Endothelial cell of umbilical vein (primary cell): ENCODE results near the gene SREBF1. TPM values are rescaled to one million over a fixed set of nuclear protein-coding genes. Genes with fewer than 3 reads are reported as not detected.

Source experiments
- BruUV-seq: library from RNA; stranded (reverse); fragments of 400-500 nt; replicated peaks from 2 replicates; lab custom pipeline; 2021; lab: Mats Ljungman, UMichigan
- CTCF ChIA-PET: fragments of 300-600, 350-600 bp; sonication (Branson Sonifier 250); formaldehyde crosslinking; loops from one replicate; lab custom pipeline; 2021; ENCODE audit warnings: antibody characterized with exemption, inconsistent platforms; lab: Charles Lee
- POLR2A ChIA-PET: fragments of 300-600, 350-600 bp; sonication (Branson Sonifier 250); formaldehyde crosslinking; loops from one replicate; lab custom pipeline; 2021; ENCODE audit warnings: antibody characterized with exemption, inconsistent platforms; lab: Charles Lee
- DNase-seq: peaks from one replicate; pipeline ENCODE4 v3.0.0-alpha.2; 2011; ENCODE audit warnings: low read depth, low spot score
- FAIRE-seq: peaks from 2 replicates; lab custom pipeline; 2011; peaks lifted over from hg19 to GRCh38; lab: Jason Lieb, UNC
- H2AFZ ChIP-seq: 2 replicates; pipeline ENCODE4 v1.6.0; 2012; ENCODE audit warnings: low read depth, low read length, control low read depth, inconsistent platforms
- H3K27ac ChIP-seq: 2 replicates; pipeline ENCODE4 v1.5.1; 2011; ENCODE audit warnings: low read depth, mild to moderate bottlenecking, control low read depth, low read length, moderate library complexity; ENCODE audit not compliant: insufficient read depth
- H3K27me3 ChIP-seq, 2 experiments: 2 replicates each; pipeline versions ENCODE4 v1.6.0 to v1.6.1; 2011; ENCODE audit warnings: low read length in 2 of 2, mixed read lengths in 1 of 2; ENCODE audit not compliant: control insufficient read depth in 2 of 2, insufficient read depth in 2 of 2
- H3K36me3 ChIP-seq, 2 experiments: 2 replicates in 1 of 2; 3 replicates in 1 of 2; pipeline ENCODE4 v1.5.1; 2011; ENCODE audit warnings: low read length in 2 of 2, mild to moderate bottlenecking in 1 of 2, moderate library complexity in 1 of 2; ENCODE audit not compliant: control insufficient read depth in 2 of 2, insufficient read depth in 2 of 2; ENCODE audit errors: extremely low read depth in 1 of 2
- H3K4me1 ChIP-seq: 3 replicates; pipeline ENCODE4 v1.5.1; 2011; ENCODE audit warnings: mild to moderate bottlenecking, low read length; ENCODE audit not compliant: control insufficient read depth, insufficient read depth; ENCODE audit errors: extremely low read depth
- H3K4me2 ChIP-seq: 2 replicates; pipeline ENCODE4 v1.6.1; 2011; ENCODE audit warnings: low read length, control low read depth, mixed read lengths; ENCODE audit not compliant: insufficient read depth
- H3K4me3 ChIP-seq, 3 experiments: fragments of 200-600 bp in 1 of 3; sonication (generic), shearing (Covaris generic) in 1 of 3; replicated peaks in 1 of 3; 2 replicates each; pipeline ENCODE4 v1.5.1; 2011 to 2016; ENCODE audit warnings: control low read depth in 3 of 3, low read length in 3 of 3, mild to moderate bottlenecking in 2 of 3, inconsistent platforms in 1 of 3, low read depth in 1 of 3, moderate library complexity in 1 of 3; ENCODE audit not compliant: insufficient read depth in 1 of 3
- H3K79me2 ChIP-seq: 2 replicates; pipeline ENCODE4 v1.6.0; 2012; ENCODE audit warnings: low read length, inconsistent platforms; ENCODE audit not compliant: control insufficient read depth, insufficient read depth
- H3K9ac ChIP-seq: replicated peaks from 2 replicates; pipeline ENCODE3; 2011; ENCODE audit warnings: low read length, control low read depth; ENCODE audit not compliant: insufficient read depth; ENCODE audit errors: extremely low read depth
- H3K9me1 ChIP-seq: replicated peaks from 3 replicates; pipeline ENCODE4 v1.6.0; 2011; ENCODE audit warnings: mild to moderate bottlenecking, low read length; ENCODE audit not compliant: control insufficient read depth, insufficient read depth; ENCODE audit errors: extremely low read depth
- H3K9me3 ChIP-seq: replicated peaks from 2 replicates; pipeline ENCODE4 v1.5.1; 2012; ENCODE audit warnings: low read length, inconsistent platforms; ENCODE audit not compliant: control insufficient read depth, insufficient read depth
- H4K20me1 ChIP-seq: replicated peaks from 2 replicates; pipeline ENCODE3; 2011; ENCODE audit warnings: mild to moderate bottlenecking, low read length; ENCODE audit not compliant: control insufficient read depth, insufficient read depth; ENCODE audit errors: extremely low read depth
- EZH2 ChIP-seq: IDR thresholded peaks from 2 replicates; pipeline ENCODE4 v1.6.1; 2012; ENCODE audit warnings: borderline replicate concordance, low read depth, mild to moderate bottlenecking, moderate library complexity, low read length, inconsistent platforms; ENCODE audit not compliant: severe bottlenecking
- FOS ChIP-seq: IDR thresholded peaks from 2 replicates; pipeline ENCODE4 v1.6.1; 2011; ENCODE audit warnings: mild to moderate bottlenecking, low read length, moderate library complexity, borderline replicate concordance; ENCODE audit not compliant: insufficient read depth
- GATA2 ChIP-seq: IDR thresholded peaks from 2 replicates; pipeline ENCODE4 v1.7.0; 2011; ENCODE audit warnings: low read depth, mild to moderate bottlenecking, moderate library complexity, mixed read lengths, low read length; ENCODE audit not compliant: insufficient read length, insufficient read depth
- MAX ChIP-seq: IDR thresholded peaks from 2 replicates; pipeline ENCODE4 v1.6.1; 2011; ENCODE audit not compliant: insufficient read depth, insufficient read length
- MYC ChIP-seq: IDR thresholded peaks from one replicate; pipeline ENCODE4 v1.6.1; 2011; ENCODE audit warnings: mild to moderate bottlenecking, low read depth, low read length
- POLR2A ChIP-seq: IDR thresholded peaks from 2 replicates; pipeline ENCODE4 v1.6.1; 2012; ENCODE audit warnings: low read depth, mild to moderate bottlenecking, control low read depth, low read length
- POLR2AphosphoS5 ChIP-seq: IDR thresholded peaks from 2 replicates; pipeline ENCODE4 v1.6.1; 2012; ENCODE audit warnings: low read depth, mild to moderate bottlenecking, control low read depth, low read length, moderate library complexity; ENCODE audit not compliant: insufficient read depth
- dilution Hi-C: fragments of 300-500 bp; cut with MboI; formaldehyde crosslinking; loops from one replicate; pipeline ENCODE4 v1.15.0; 2019; ENCODE audit warnings: low sequenced_read_pairs; ENCODE audit not compliant: extremely low pct_ligation_motif_present
- intact Hi-C: fragments of 100-400 bp; cut with micrococcal nuclease; formaldehyde crosslinking; loops from one replicate; pipeline ENCODE4 v1.10.0; 2022
- polyA plus RNA-seq, 4 experiments: library from polyadenylated mRNA; depleted of rRNA in 3 of 4; stranded (reverse) in 3 of 4; unstranded in 1 of 4; fragments of >200 nt; gene quantifications; 2 replicates each; pipeline versions ENCODE4 v1.2.1 to v1.2.3, GENCODE V29; 2011 to 2012; ENCODE audit warnings: missing spikeins in 1 of 4
- total RNA-seq: library from RNA; stranded (reverse); gene quantifications from 2 replicates; pipeline ENCODE4 v1.2.3, GENCODE V29; 2021

The SREBF1 gene
- total and polyA plus RNA-seq, 2 donors (not counting 3 experiments of a cell fraction or from before 2014, with no cell fraction given), result 50.4 to 109 TPM

GRCh38 chr17:17811381-17812210 is 25.2 kb downstream of the SREBF1 start:
- Histone ChIP-seq H3K4me1 (peaks cover 3% of the 10 kb centered on the region), H3K9me3 (no peaks in the 10 kb centered on the region), H3K9me1 (no peaks in the 10 kb centered on the region), H3K79me2 (no peaks in the 10 kb centered on the region), H3K9ac (no peak overlapping the region), H3K4me3 (no peak overlapping the region), H3K4me2 (no peak overlapping the region), H3K27me3 (no peaks in the 10 kb centered on the region), H3K27ac (no peak overlapping the region), H2AFZ (no peak overlapping the region), H4K20me1 (no peaks in the 10 kb centered on the region), H3K36me3 (peaks cover 12 to 22% of the 10 kb centered on the region in 2 experiments)
- FAIRE-seq (no peak), DNase-seq (peak; percentile 25)
- CTCF ChIA-PET, result interaction anchor here (0.6 to 8.9 kb wide), 12 partner anchors 9 to 465 kb away, joined by 3 to 68 read pairs (median 4); partner anchors contain the start of gene SREBF1
- BruUV-seq, result no TSS peak
- POLR2A ChIA-PET, result interaction anchor here (0.8 kb wide), 1 partner anchor 221 kb away, joined by 3 read pairs; no protein-coding TSS in a partner anchor
- dilution Hi-C loops (no loop called here), intact Hi-C loops (loop anchor here (1.0 to 2.0 kb wide), 4 partner anchors 49 to 221 kb away; partner anchors contain the start of gene RAI1)
- TF ChIP-seq MYC (no peak), FOS (no peak), MAX (no peak), POLR2A (no peak), EZH2 (no peak), POLR2AphosphoS5 (no peak), GATA2 (no peak)
